ENCODE measurements around the gene SESN1.

DNA sequence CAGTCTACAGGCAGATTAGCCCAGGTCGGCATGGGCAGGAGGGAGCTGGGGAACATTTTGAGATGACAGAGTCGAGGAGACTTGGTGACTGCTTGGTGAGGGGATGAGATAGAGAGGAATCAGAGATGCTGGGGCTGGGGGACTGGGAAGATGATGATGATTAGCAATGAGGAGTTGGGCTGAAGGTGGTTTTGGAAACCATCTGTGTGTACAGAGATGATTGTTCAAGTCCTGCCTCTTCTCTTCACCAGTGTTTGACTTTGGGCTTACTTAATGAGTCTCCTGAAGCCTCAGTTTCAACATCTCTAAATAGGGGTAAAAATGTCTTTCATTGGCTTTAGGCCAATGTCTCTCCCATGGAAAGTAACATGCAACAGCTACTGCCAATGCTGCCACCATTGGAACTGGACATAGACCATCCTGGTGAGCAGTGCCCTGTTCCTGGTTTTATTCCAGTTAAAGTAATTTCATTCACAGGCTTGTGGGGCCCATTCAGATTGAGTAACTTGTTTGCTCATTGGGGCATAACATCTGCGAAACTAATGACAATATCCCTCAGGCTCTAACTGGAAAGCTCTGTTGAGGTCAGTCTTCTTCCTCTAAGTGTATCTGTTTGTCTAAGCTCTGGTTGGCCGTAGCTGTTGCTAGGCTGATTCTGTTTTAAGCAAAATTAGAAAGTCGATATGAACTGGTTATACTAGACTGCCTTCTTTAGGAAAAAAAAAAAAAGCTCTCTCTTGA is 147.4 kb downstream of the SESN1 start:
- TF ChIP-seq, protein P1, sequence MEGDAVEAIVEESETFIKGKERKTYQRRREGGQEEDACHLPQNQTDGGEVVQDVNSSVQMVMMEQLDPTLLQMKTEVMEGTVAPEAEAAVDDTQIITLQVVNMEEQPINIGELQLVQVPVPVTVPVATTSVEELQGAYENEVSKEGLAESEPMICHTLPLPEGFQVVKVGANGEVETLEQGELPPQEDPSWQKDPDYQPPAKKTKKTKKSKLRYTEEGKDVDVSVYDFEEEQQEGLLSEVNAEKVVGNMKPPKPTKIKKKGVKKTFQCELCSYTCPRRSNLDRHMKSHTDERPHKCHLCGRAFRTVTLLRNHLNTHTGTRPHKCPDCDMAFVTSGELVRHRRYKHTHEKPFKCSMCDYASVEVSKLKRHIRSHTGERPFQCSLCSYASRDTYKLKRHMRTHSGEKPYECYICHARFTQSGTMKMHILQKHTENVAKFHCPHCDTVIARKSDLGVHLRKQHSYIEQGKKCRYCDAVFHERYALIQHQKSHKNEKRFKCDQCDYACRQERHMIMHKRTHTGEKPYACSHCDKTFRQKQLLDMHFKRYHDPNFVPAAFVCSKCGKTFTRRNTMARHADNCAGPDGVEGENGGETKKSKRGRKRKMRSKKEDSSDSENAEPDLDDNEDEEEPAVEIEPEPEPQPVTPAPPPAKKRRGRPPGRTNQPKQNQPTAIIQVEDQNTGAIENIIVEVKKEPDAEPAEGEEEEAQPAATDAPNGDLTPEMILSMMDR (IDR thresholded peaks at IDR 0.05), result no peak
- no peak for TF ChIP-seq POLR2A (IDR thresholded peaks at IDR 0.05)

Measured in Peyer's patch (tissue), 4 donors.